Measurements from ENCODE around the gene PALM.

DNA sequence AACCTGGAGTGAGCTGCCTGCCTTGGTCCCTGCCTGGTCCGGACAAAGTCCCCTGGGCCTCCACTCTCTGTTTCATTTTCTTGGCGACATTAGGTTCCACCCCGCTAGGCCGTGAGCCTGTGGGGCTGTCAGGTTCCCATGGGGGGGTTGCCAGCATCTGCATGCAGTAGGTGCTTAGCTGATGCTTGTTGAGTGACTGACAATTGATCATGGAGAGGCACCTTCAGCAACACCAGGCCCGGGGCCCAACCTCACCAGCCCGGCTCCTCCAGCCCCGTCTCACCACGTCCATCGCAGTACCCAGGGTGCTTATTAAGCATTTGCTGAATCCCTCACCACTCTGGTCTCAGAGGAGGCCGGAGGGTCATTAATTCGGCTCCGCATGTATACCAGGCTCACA is 55.6 kb downstream of the PALM start:
- TF ChIP-seq POLR2A (IDR thresholded peaks at IDR 0.05; ENCODE audit: borderline replicate concordance, extremely low read depth, insufficient read depth, insufficient read length) = no peak
- no peak for TF ChIP-seq CTCF (IDR thresholded peaks at IDR 0.05 in 2 of 3, conservative IDR thresholded peaks at IDR 0.05 in 1 of 3; ENCODE audit: borderline replicate concordance in 1 of 3, insufficient read depth in 1 of 3, low read depth in 2 of 3, low read length in 2 of 3)
- TF ChIP-seq POLR2AphosphoS5 (IDR thresholded peaks at IDR 0.05; ENCODE audit: low read depth, low read length) = no peak
- TF ChIP-seq REST (IDR thresholded peaks at IDR 0.05; ENCODE audit: low read depth) = no peak
- TF ChIP-seq, protein P1, sequence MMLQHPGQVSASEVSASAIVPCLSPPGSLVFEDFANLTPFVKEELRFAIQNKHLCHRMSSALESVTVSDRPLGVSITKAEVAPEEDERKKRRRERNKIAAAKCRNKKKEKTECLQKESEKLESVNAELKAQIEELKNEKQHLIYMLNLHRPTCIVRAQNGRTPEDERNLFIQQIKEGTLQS (IDR thresholded peaks at IDR 0.05) = no peak
- no peak for TF ChIP-seq EZH2 (IDR thresholded peaks at IDR 0.05)
- TF ChIP-seq MAX (IDR thresholded peaks at IDR 0.05) = no peak
- no peak for TF ChIP-seq YY1 (IDR thresholded peaks at IDR 0.05; ENCODE audit: extremely low read depth, insufficient replicate concordance, low read depth, low read length)
- no peak for TF ChIP-seq EZH2phosphoT487 (IDR thresholded peaks at IDR 0.05; ENCODE audit: borderline replicate concordance)
- TF ChIP-seq SRF (IDR thresholded peaks at IDR 0.05; ENCODE audit: low read depth) = no peak
- TF ChIP-seq RAD21 (IDR thresholded peaks at IDR 0.05; ENCODE audit: low read depth) = no peak
- TF ChIP-seq ZFX (IDR thresholded peaks at IDR 0.05) = no peak
